HG02885 (cell line): ENCODE data around the gene CD4.
"Not testable (repeated sequence)": the region's sequence is repeated elsewhere in the genome, so short reads cannot be mapped to it uniquely, and the experiment has no call there.

Source experiments
- ATAC-seq: cut with Tn5 transposase; IDR thresholded peaks from one replicate; pipeline ENCODE4 v1.9.1; 2021; ENCODE audit warnings: mild to moderate bottlenecking; ENCODE audit not compliant: unreplicated experiment, poor library complexity

Gene CD4

DNA sequence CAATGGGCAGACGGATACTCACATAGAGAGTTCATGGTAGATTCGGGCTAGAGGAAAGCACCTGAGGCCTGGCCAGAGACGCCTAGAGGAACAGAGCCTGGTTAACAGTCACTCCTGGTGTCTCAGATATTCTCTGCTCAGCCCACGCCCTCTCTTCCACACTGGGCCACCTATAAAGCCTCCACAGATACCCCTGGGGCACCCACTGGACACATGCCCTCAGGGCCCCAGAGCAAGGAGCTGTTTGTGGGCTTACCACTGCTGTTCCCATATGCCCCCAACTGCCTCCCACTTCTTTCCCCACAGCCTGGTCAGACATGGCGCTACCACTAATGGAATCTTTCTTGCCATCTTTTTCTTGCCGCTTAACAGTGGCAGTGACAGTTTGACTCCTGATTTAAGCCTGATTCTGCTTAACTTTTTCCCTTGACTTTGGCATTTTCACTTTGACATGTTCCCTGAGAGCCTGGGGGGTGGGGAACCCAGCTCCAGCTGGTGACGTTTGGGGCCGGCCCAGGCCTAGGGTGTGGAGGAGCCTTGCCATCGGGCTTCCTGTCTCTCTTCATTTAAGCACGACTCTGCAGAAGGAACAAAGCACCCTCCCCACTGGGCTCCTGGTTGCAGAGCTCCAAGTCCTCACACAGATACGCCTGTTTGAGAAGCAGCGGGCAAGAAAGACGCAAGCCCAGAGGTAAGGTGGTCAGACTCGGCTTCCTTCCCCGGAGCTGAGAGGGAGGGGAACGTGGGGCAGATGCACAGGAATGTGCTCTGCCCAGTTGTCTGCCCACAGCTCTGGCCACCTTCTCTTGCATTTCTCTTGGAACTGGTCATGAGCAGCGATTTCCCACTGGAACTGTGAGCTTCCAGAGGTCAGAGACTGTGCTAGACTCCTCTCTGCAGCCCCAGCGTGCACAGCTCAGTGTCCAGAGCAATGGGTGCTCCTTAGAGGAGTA lies at the start of gene CD4:
CD4 (plus strand) TSS at position 557 of the 953 bp plus-strand sequence. CDS start 10,611 bp downstream, outside the sequence.
- no peak for ATAC-seq

DNA sequence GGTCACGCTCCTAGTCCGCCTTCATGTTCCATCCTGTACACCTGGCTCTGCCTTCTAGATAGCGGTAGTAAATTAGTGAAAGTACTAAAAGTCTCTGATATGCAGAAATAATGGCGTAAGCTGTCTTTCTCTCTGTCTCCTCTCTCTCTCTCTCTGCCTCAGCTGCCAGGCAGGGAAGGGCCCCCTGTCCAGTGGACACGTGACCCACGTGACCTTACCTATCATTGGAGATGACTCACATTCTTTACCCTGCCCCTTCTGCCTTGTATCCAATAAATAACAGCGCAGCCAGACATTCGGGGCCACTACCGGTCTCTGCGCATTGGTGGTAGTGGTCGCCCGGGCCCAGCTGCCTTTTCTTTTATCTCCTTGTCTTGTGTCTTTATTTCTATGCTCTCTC lies 47.2 kb upstream of the CD4 start:
- not testable (repeated sequence) for ATAC-seq

DNA sequence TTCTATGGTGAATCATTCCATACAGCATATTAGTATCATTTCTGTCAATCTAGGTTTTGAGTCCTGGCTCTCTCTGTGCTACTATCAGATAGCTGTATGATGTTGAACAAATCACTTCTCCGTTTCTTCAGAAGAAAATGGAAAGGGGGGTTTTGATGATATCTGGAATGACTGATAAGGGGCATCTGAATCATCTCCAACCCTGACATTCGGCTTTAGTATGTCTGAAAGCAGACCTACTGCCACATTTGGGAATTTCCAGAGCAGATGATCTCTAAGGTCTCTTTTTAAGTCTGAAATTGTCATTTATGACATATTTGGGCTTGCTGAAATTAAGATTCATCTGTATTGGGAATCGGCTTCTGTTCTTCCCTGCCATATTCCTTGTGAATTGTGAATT lies 46.5 kb upstream of the CD4 start:
- no peak for ATAC-seq

DNA sequence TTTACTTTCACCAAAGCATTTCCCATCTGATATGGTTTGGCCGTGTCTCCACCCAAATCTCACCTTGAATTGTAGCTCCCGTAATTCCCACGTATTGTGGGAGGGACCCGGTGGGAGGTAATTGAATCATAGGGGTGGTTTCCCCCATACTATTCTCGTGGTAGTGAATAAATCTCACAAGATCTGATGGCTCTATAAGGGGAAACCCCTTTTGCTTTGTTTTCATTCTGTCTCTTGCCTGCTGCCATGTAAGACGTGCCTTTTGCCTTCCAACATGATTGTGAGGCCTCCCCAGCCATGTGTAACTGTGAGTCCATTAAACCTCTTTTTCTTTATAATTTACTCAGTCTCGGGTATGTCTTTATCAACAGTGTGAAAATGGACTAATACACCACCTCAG lies 46.0 kb upstream of the CD4 start:
- ATAC-seq: not testable (repeated sequence)

- no peak for ATAC-seq
These were observed 43.4 kb upstream of the CD4 start for GRCh38 chr12:6745741-6746525.

DNA sequence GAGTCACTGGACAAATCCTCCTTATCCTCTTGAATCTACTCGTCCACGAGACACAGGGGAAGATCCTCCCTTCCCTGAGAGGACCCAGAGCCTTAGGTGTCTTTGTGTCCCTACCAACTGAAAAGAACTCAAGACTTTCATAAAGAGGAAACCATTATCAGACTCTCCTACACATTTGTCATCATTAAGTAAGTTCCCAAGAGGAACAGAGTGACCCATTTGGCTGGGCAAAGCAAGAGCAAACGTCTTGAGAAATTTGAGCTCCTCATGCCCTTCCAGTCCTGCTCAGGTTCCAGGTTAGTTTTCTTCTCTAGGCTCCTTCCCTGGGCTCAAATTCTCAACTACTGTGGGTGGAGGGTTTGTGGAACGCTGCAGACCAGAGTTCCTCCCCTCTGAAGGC lies 42.1 kb upstream of the CD4 start:
- ATAC-seq: no peak

DNA sequence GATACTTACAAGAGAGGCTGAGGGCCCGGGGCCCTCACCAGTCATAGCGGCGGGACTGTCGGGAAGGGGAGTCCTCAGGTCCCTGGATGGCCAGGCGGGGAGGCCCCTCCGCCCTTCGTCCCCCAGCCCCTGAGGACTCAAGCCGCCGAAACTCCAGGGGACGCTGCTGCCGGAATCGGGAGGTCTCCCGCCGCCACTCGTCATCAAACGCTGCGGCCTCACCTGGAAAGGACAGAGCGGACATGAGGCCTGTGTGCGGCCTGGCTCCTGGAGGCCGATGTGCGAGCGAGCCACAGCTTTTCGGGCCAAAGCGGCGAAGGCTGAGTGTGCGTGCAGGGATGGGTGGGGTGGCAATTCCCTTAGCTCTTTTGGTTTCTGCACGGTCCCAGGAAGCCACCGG lies 40.6 kb upstream of the CD4 start:
- ATAC-seq: no peak

- ATAC-seq: no peak
These were observed 38.8 kb upstream of the CD4 start for GRCh38 chr12:6750506-6750905.

- ATAC-seq: no peak
These were observed 37.6 kb upstream of the CD4 start for GRCh38 chr12:6751767-6752166.

GRCh38 chr12:6752167-6752920 lies 37.0 kb upstream of the CD4 start:
- ATAC-seq: no peak

DNA sequence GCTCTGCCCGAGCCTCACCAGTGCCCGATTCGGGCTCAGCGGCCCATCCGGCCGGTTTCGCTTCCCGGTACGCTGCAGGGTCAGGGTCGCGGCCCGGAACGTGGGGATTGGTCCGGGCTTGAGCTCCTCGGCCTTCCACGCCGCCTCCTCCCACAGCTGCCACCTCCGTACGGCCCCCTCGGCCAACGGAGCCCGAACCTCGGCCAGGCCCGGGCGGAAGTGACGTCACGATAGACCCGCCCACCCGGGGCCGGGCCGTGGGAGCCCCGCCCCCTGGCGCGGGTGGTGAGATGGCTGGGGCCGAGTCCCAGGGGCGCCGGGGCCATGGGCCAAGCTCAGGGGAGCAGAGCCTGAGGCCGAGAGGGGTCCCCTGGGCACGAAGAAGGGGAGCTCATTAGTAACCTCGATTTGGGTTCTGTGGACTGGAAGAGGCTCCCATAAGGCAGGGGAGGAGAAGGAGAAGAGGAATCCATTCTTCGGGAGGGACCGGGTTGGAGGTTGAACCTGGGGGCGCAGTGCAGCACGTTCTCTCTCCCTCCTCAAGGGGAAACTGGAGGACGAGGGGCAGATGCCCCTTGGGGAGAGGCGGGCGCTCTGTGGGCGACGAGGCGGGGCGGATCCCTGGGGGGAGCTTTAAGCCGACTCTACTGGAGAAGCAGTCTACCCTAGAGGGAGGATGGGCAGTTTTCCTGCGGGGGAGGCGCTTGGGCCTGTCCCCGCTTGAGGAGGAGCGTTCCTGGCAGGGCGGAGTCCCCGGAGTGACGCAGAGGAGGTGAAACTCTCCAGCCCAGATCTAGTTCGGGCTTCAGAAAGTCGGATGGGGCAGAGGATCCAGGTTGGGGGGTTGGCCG lies 36.2 kb upstream of the CD4 start, which contains the start of gene MLF2:
MLF2 (minus strand) TSS at position 221 of the 851 bp plus-strand sequence. CDS start 807 bp downstream, outside the sequence.
- peak; percentile 88 for ATAC-seq

DNA sequence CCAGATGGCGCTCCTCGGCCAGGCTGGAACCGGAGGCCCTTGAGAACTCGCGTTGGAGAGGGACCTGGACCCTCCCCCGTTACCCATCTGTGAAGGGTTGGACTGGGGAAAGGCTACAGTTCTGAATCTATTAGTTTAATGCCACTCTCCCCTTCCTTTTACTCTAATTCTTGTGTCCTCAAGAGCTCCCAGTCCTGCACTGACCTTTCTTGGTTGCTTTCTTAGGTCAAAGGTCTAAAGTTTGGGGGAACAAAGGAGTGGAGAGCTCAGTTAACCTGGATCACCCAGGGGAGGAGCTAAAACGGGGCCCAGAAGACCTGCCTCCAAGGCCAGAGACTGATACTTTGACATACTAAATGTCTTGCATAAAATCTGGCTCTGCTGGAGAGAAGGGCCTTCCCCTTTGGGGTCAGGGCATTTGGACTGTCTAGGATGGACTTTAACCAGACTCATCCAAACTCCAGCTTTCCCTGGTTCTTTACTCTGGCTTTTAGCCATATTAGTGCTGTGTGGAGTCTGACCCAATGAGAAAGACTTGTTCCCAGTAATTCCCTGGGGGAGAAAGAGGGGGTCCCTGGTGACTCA lies 35.5 kb upstream of the CD4 start:
- no peak for ATAC-seq

GRCh38 chr12:6754411-6754810 lies 34.9 kb upstream of the CD4 start:
- no peak for ATAC-seq

DNA sequence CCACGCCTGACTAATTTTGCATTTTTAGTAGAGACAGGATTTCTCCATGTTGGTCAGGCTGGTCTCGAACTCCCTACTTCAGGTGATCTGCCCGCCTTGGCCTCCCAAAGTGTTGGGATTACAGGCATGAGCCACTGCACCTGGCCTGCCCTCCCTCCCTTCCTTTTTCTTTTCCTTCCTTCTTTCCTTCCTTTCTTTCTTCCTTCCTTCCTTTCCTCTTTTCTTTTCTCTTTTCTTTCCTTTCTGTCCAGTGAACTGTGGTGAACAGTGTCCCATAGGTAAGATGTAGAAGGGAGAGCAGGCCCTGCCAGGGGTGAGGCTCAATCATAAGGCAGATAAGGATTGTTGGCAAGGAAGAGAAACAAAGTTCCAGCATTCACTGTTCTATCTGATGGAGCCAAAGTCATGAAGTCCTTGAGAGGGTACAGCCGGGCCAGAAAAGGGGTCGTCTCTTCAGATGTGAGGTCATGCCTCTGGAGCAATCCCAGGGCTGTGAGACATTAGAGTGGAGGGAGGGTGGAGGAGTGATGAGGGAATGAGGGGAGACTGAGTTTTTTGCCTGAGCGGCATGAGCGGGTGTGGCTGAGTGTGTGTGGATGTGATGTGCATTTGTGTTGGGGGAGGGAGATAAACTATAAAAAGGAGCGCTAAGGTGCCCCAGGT lies 32.2 kb upstream of the CD4 start:
- ATAC-seq: no peak

GRCh38 chr12:6758506-6759095 lies 30.7 kb upstream of the CD4 start:
- ATAC-seq: no peak

DNA sequence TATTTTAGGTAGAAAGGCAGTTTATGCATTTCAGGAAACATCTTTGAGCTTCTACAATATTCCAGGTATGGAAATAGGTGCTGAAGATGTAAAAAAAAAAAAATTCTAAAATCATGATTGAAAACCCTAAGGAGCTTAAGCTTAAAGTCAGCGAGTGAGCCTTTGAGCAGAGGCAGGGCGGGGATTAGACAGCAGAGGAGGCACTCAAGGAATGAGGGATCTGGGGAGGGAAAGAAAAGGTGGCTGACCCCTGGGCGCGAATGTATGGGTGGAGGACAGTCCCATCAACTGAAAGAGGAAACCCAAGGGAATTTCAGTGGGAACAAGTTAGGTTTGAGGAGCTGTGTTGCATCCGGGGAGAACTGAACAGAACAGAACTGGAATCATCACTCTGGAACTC lies 29.6 kb upstream of the CD4 start:
- no peak for ATAC-seq

DNA sequence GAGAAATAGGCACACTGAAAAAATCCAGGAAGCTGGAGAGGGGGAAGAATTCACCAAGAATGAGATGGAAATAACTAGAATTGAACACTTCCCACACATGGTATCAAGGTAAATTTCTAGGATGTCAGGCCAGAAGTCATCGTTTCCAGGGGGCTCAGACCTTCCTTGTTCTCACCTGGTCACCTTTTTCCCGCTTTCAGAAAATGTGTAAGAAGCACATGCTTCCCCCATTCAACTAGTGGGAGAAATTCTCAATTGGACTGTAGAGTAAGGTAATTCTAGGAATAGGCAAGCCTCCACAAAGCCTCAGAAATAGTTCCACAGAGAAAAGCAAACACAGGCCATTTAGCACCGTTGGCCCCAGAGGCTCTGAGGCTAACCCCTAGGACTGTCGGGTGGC lies 25.9 kb upstream of the CD4 start:
- ATAC-seq: no peak
